Activated B cell treated with CpG ODN at 0.5 μM for 24 hours (primary cell): ENCODE data around the gene CHI3L1. TPM values are rescaled to one million over a fixed set of nuclear protein-coding genes. Genes with fewer than 3 reads are reported as not detected.
A peak's percentile ranks its signal among the peaks of the same experiment; 100 is the strongest.

Source experiments
- ATAC-seq: fragments of 200-7000 bp; cut with Tn5 transposase; one replicate; pipeline ENCODE4 v1.10.0; 2021; ENCODE audit warnings: low read depth, mild to moderate bottlenecking, moderate library complexity
- CTCF ChIA-PET: fragments of 350-600 bp; sonication (Branson Sonifier 250); formaldehyde crosslinking; loops from one replicate; lab custom pipeline; 2021; ENCODE audit warnings: antibody characterized with exemption; lab: Charles Lee
- POLR2A ChIA-PET: fragments of 350-600 bp; sonication (Branson Sonifier 250); formaldehyde crosslinking; loops from one replicate; lab custom pipeline; 2021; ENCODE audit warnings: antibody characterized with exemption; lab: Charles Lee
- DNase-seq: peaks from one replicate; pipeline ENCODE4 v3.0.0; 2022
- H3K27ac Mint-ChIP-seq: one replicate; pipeline ENCODE4 v1.8.0; 2020; ENCODE audit warnings: mixed read lengths
- H3K27me3 Mint-ChIP-seq: one replicate; pipeline ENCODE4 v1.8.0; 2021; ENCODE audit warnings: mixed read lengths
- H3K36me3 Mint-ChIP-seq: one replicate; pipeline ENCODE4 v1.8.0; 2021; ENCODE audit warnings: low read depth, mixed read lengths
- H3K4me1 Mint-ChIP-seq: one replicate; pipeline ENCODE4 v1.8.0; 2021; ENCODE audit warnings: mixed read lengths
- H3K4me3 Mint-ChIP-seq: one replicate; pipeline ENCODE4 v1.8.0; 2020; ENCODE audit warnings: mild to moderate bottlenecking, mixed read lengths
- H3K9me3 Mint-ChIP-seq: one replicate; pipeline ENCODE4 v1.8.0; 2020; ENCODE audit warnings: mixed read lengths
- CTCF ChIP-seq: fragments of 200-600 bp; IDR thresholded peaks from one replicate; pipeline ENCODE4 v1.8.0; 2022; ENCODE audit warnings: antibody characterized with exemption, mild to moderate bottlenecking
- intact Hi-C: fragments of 100-400 bp; cut with micrococcal nuclease; formaldehyde crosslinking; loops from one replicate; pipeline ENCODE4 v1.15.1; 2024
- total RNA-seq: library from RNA; stranded (reverse); gene quantifications from 2 replicates; pipeline ENCODE4 v1.2.3, GENCODE V29; 2022

Gene CHI3L1
- total RNA-seq, 1 donor from 2014 or later = 0.38 TPM

GRCh38 chr1:203168991-203169390, 17.5 kb downstream of the CHI3L1 start:
- Mint-ChIP-seq H3K27ac (no peak overlapping the region), H3K36me3 (no peaks in the 10 kb centered on the region), H3K4me1 (peaks cover 2% of the 10 kb centered on the region), H3K27me3 (peaks cover 18% of the 10 kb centered on the region), H3K4me3 (no peak overlapping the region), H3K9me3 (no peaks in the 10 kb centered on the region)
- ATAC-seq = no peak
- no peak for DNase-seq
- TF ChIP-seq CTCF = no peak
- CTCF ChIA-PET = no interaction called here
- POLR2A ChIA-PET = no interaction called here
- intact Hi-C loops = no loop called here

GRCh38 chr1:203168256-203168786, 18.2 kb downstream of the CHI3L1 start:
- intact Hi-C loops = no loop called here
- no peaks in the 10 kb centered on the region for H3K9me3 Mint-ChIP-seq
- peaks cover 2% of the 10 kb centered on the region for H3K4me1 Mint-ChIP-seq
- DNase-seq = no peak
- no peak overlapping the region for H3K4me3 Mint-ChIP-seq
- TF ChIP-seq CTCF = no peak
- ChIA-PET POLR2A (no interaction called here), CTCF (no interaction called here)
- H3K36me3 Mint-ChIP-seq = no peaks in the 10 kb centered on the region
- H3K27me3 Mint-ChIP-seq = peaks cover 18% of the 10 kb centered on the region
- H3K27ac Mint-ChIP-seq = no peak overlapping the region
- ATAC-seq = no peak

GRCh38 chr1:203167913-203168200, 18.6 kb downstream of the CHI3L1 start:
- H3K9me3 Mint-ChIP-seq = no peaks in the 10 kb centered on the region
- CTCF ChIA-PET = no interaction called here
- no peaks in the 10 kb centered on the region for H3K36me3 Mint-ChIP-seq
- peaks cover 2% of the 10 kb centered on the region for H3K4me1 Mint-ChIP-seq
- intact Hi-C loops = no loop called here
- H3K27me3 Mint-ChIP-seq = peaks cover 19% of the 10 kb centered on the region
- no peak overlapping the region for H3K4me3 Mint-ChIP-seq
- no peak overlapping the region for H3K27ac Mint-ChIP-seq
- no peak for DNase-seq
- no peak for ATAC-seq
- POLR2A ChIA-PET = no interaction called here
- TF ChIP-seq CTCF = no peak

- CTCF ChIA-PET = interaction anchor here (1.1 kb wide), 1 partner anchor 49 kb away, joined by 7 read pairs; no protein-coding TSS in a partner anchor
- no peaks in the 10 kb centered on the region for H3K36me3 Mint-ChIP-seq
- no peak for ATAC-seq
- H3K4me1 Mint-ChIP-seq = peaks cover 3% of the 10 kb centered on the region
- no peak overlapping the region for H3K27ac Mint-ChIP-seq
- TF ChIP-seq CTCF = no peak
- POLR2A ChIA-PET = no interaction called here
- intact Hi-C loops = no loop called here
- no peak for DNase-seq
- no peaks in the 10 kb centered on the region for H3K9me3 Mint-ChIP-seq
- peaks cover 24% of the 10 kb centered on the region for H3K27me3 Mint-ChIP-seq
- no peak overlapping the region for H3K4me3 Mint-ChIP-seq
These were observed 19.2 kb downstream of the CHI3L1 start for GRCh38 chr1:203167026-203167912.

GRCh38 chr1:203166192-203166940, 20.1 kb downstream of the CHI3L1 start:
- POLR2A ChIA-PET = no interaction called here
- no peak for TF ChIP-seq CTCF
- intact Hi-C loops = loop anchor here (1.0 kb wide), 1 partner anchor 50 kb away; no protein-coding TSS in a partner anchor
- H3K4me3 Mint-ChIP-seq = no peak overlapping the region
- peaks cover 25% of the 10 kb centered on the region for H3K27me3 Mint-ChIP-seq
- H3K36me3 Mint-ChIP-seq = no peaks in the 10 kb centered on the region
- H3K4me1 Mint-ChIP-seq = peaks cover 3% of the 10 kb centered on the region
- no peaks in the 10 kb centered on the region for H3K9me3 Mint-ChIP-seq
- CTCF ChIA-PET = interaction anchor here (1.1 kb wide), 1 partner anchor 50 kb away, joined by 7 read pairs; no protein-coding TSS in a partner anchor
- no peak overlapping the region for H3K27ac Mint-ChIP-seq
- ATAC-seq = peak; percentile 34
- no peak for DNase-seq
